GM21515 (cell line): ENCODE measurements around the gene BMP7.

Experiments
- ATAC-seq: cut with Tn5 transposase; IDR thresholded peaks from one replicate; pipeline ENCODE4 v1.9.1; 2021; ENCODE audit not compliant: unreplicated experiment

The BMP7 gene

DNA sequence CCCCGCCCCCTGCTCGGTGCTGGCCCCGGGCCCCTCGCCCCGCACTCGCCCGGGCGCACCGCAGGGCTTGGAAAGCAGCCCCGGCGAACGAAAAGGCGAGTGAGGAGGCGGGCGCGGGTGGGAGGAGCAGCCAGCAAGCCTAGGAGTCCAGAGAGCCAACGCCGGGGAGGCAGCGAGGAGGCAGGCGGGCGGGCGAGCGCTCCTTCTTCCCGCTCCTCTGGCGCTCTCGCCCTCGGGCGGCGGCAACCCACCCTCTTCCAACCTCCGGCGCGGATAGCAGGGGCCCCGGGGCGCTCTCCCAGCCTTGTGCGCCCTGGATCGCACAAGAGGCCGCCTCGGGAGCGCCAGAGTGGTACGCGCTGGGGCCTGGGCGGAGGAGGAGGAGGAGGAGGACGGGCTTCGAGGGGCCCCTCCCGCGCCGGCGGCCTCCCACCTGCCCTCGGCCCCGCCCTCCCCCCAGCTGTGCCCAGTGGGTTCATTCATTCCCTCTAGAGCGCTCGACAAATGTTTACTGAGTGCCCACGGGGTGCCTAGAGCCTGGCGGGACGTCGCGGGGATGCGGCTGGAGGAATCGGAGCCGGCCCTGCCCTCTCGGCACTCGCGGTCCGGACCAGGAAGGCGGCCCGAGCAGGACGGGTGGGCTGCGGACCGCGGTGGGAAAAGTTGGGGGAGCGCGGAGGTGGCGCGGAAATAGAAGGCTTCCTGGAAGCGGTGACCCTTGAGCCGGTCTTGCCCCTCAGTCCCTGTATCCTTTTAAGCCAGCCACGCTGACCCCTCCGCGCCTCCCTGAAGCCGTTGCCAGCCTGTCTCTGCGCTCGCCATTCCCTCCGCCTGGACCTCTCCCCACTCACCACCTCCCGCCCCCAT, at the start of gene BMP7:
TSS of gene BMP7 (minus strand) at position 351 of the 867 bp plus-strand sequence. CDS start 519 bp downstream, outside the sequence.
- no peak for ATAC-seq

DNA sequence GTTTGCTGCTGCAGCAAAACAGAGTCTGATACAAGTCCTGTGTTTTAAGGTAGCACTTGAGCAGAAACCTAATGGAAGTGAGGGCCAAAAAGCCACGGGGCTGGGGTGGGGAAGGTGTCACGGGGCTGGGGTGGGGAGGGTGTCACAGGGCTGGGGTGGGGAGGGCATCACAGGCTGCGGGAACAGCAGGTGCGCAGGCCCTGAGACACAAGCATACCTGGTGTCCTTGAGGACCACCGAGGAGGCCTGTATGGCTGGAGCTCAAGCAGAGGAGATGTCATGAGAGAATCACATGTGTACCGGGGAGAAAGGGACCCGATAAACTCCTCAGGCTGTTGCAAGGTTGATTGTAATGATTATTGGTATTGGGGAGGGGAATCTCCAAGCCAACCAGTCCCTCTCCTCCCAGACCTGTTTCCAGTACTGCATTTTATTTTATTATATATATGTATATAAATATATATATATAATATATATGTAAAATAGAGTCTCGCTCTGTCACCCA, 49.6 kb upstream of the BMP7 start:
- no peak for ATAC-seq

DNA sequence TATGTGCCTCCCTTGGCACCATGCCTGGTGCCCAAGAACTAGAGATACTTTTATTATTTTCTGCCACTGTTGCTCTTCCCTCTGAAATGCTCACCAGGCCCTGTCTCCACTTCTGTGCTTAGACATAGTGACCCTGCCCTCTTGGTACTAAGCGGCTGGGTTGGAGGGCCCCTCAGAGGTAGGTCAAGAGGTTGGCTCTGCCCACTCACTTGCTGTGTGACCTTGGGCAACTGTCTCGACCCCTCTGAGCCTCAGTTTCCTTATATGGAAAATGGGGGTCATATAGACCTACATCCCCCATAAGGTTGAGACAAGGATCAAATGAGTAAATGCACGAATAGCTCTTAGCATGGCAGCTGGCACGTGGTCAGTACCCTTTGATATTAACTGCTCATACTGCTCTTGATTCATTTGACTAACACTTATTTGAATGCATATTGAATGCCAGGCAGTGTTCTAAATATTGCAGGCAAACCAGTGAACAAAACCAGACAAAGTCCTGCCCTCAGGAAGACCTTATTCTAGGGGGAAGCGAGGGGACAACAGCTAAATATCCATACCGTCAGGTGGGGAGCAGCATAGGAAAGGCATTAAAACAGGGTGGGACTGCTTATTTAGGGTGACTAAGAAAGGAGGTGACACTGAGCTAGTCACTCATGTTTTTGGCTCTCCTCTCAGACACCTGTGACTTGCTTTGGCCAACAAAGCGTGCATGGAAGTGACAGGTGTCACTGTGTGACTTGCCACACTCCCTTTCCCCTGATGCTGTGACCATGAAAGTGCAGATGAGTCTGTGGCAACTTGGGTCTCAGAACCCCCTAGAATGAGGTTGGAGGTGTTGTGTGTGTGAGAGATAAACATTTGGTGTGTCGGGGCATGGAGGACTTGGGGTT, 48.9 kb upstream of the BMP7 start:
- ATAC-seq, result no peak

DNA sequence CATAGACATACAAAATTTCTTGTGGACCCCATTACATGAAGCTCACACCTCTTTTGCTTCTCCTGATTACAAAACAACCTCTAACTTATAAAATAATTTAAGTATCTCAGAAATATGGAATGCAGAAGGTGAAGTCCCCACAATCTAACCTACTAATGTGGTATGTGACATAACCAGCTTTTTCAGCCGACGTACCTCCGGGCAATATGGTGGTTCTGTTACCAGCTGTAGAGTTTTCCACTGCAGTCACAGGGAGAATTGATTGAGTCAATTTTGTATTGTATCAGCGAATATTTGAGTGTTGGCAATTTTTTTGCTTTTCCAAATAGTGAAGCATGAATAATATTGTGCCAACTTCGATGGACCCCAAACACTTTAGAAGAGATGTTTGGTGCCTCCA, 47.5 kb upstream of the BMP7 start:
- no peak for ATAC-seq

DNA sequence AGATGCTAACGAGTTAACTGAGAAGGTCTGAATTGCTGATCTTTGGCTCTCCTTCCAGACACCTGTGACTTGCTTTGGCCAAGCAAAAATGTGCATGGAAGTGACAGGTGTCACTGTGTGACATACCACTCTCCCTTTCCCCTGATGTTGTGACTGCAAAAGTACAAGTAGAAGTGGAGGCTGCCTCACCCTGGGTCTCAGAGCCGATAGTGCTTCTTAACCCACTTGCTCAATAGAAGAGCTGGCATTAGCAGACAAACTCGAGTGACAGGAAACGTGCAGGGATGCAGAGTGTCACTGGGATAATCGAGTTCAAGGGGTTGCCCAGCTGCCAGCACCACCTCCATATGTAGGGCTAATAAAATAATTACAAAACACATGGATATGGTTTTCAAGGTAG, 46.8 kb upstream of the BMP7 start:
- ATAC-seq, result no peak

DNA sequence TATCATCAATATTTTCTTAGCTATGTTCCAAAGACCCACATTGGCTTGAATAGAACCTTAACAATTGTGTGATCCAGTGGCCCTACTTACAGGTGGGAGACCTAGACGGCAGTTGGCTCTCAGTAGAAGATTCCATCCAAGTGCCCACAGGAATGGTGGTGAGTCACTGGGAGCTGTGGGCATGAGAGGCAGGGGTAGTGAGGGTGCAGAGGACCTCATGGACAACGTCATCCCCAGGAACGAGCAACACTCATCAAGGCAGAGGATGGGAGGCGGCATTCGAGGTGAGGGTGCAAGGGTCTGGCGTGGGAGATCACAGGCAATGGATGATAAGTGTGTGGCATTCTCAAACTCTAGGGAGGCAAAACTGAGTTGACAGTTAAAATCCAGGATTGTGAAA, 45.7 kb upstream of the BMP7 start:
- no peak for ATAC-seq

DNA sequence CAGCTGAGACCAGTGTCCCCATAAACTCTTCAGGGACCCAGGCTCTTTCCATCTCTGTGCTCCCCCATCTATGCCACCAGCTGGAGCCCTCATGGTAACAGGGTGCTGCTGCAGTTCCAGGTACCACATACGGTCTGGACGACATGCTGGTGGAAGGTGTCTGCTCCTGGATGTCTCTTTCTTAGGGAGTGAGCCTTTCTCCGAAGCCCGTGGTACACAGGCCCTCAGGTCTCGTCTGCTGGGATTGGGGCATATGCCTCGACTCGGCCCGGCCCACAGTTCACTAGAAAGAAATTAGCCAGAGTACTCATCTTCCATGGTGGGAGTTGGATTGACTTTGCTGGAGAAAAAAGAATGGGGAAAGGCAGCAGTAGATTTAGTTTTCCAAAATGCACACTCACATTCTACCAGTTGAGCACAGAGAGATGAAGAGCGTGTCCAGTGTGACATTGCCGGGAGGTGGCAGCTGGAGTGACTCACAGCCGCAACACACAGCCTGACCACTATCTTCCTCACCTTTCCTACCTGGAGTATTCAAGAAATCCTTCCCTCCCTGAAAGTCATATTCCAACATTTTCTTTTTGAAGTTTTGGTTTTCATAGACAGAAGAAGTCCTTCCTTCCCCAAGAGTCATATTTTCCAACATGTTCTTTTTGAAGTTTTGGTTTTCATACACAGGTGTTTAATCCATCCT, 44.5 kb upstream of the BMP7 start:
- ATAC-seq, result no peak

DNA sequence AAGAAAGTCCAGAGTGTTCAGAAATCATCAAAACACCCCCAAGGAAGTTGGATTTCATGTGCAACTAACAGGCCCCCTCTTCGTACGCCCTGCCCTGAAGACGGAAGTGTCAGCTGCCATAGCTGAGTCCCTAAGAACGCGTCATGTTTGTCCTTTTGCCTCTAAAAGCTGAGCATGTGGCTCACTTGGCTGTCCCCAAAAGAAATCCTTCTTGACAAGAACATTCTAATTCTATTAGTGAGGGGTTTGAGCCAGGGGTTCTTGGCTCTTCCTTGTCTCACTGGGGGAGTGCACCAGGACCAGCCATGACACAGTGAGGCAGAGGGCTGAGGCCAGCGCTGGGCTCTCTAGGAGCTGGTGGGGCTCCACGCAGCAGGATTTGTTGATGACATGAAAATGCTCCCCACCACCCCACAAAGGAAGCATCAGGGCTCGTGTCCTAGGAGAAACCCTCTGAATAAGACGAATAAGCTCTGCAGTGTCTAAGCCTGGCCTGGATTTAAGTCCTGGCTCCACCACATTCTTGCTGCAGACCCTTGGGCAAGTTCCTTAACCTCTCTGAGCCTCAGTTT, 43.2 kb upstream of the BMP7 start:
- no peak for ATAC-seq

DNA sequence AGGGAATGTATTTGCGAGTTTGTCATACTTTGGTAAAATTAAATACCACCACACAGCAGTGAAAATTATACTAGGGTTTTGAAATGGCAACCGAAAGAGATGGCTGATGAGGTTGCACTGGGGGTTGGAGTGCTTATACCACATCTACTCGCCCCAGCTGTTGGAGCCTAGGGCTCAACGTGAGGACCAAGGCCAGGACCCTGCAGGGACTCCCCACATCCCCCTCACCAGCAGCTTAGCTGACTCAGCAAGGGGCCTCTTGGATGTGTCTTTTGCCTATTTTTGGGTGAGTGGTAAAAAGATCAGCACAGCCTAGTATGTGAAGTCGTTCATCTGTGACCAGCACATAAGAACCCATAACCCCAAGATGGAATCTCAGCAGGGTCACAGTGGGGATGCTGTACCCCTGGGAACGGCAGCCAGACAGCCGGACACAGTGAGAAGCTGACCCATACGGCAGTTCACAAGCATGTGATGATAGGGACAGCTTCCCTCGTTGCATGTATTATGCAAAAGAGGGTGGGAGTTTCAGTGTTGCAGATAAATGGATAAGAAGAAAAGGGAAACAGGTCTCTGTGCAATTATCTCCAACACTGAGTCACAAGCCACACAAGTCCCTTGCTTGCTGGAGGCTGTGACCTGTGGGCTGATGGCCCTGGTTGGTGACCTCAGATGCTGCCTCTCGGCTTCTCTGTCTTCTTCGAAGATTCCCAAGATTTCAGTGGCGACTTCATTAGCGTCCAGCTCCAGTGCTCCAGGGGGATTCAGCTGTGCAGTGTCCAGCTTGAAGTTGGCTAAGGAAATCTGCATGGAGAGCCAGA, 42.2 kb upstream of the BMP7 start:
- no peak for ATAC-seq

DNA sequence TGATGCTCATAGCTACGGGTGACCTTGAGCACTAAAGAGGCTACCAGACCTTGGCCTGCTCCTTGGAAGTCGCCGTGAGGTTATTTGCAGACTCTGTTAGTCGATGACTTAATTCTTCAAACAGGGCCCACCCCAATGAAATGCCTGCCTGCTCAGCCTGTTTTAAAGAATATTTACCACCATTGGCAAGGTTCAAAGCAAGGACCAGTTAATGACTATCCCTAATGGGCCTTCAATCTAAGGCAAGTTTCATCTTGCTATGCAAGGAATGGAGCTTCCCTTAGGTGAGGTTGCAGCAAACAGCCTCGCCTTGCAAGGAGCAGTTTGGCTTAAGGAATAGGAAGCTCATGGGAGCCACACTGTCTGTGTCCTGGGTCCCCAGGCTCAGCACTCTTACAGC, 40.3 kb upstream of the BMP7 start:
- no peak for ATAC-seq

DNA sequence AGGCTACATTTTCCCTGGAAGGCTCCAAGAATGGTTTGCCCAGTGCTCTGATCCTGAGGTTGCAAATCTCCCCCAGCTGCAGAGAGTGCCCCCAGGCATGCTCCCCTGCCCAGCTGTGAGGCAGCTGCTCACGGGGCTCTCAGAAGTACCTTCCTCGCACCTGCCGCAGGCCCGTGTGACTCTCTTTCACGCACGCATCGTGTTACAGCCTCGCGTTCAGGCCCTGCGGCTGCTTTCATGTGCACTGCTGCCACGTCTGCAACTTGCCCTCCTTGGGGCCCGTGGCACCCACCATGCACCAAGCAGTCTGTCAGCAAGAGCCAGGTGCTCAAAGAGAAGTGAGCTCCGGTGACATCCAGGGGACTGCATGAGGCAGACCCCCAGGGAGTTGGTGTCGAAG, 34.6 kb upstream of the BMP7 start:
- no peak for ATAC-seq

DNA sequence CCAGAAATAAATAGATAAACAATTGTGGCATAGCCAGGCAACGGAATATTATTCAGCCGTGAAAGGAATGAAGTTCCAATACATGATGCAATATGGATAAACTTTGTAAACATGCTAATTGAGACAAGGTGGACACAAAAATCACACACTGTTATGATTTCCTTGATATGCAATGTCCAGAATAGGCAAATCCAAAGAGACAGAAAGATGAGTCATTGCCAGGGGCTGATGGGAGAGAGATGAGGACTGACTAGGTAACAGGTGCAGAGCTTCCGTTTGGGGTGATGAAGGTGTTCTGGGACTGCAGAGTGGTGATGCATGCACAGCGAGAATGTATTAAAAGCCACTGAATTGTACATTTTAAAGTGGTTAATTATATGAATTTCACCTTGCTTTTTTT, 32.0 kb upstream of the BMP7 start:
- no peak for ATAC-seq

DNA sequence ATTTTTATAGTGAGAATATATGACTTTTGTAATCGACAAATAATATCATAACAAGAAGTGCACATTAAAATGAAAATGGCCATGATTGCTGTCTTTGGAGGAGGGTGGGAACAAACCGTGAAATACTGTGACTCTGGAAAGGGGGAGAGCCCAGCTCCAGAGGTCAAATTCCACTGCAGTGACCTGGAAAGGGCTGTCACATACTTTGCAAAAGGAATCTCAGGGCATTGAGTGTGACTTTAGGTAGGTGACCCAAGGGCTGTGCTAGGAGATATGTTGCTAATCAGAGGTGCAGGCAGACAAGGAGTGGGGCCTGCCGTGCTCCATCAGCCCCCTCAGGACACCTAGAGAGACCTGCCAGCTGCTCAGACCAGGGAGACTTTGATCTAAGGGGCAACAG, 28.1 kb upstream of the BMP7 start:
- no peak for ATAC-seq

DNA sequence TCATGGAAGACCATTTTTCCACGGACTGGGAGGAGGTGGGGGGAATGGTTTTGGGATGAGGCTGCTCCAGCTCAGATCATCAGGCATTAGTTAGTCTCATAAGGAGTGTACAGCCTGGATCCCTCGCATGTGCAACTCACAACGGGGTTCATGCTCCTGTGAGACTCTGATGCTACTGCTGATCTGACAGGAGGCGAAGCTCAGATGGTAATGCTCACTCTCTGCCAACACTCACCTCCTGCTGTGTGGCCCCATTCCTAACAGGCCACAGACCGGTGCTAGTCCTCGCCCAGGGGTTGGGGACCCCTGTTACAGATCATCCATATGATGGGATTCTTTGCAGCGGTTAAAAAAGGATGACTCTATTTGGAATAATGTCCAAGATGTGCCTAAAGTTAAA, 27.6 kb upstream of the BMP7 start:
- no peak for ATAC-seq

DNA sequence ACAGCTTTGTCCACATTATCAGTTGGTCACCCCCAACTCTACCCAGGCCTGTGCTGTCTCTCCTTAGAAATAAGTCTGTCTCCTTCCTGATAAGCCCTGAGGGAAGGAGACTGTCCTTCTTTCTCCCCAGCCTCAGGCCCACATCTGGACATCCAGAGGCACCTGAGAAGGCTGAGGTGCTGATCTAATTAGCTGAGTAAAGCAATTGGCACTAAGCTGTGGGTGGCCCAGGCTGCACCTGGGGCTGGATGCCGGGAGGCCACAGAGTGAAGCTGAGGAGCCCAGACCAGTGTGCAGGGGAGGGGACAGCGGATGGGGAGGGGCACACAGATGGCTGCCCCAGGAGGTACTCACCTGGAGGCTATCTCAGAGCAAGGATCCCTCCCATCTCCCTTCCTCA, 26.2 kb upstream of the BMP7 start:
- ATAC-seq, result no peak

DNA sequence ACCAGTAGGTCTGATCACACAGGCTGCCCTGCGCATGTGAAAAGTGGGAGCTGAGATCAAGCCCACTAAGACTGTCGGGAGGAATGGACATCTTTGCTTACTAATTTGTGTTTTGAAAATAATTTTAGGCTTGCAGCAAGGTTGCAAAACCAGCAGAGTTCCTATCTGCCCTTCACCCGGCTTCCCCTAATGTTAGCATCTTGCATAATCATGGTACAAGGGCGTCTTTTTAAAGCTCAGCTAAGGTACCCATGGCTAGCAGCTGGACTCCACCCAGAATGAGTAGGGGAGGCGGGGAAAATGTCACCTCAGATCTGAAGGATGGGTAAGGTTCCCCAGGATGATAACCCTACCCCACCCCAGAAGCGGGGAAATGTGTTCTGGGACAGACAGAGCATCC, 25.3 kb upstream of the BMP7 start:
- no peak for ATAC-seq

DNA sequence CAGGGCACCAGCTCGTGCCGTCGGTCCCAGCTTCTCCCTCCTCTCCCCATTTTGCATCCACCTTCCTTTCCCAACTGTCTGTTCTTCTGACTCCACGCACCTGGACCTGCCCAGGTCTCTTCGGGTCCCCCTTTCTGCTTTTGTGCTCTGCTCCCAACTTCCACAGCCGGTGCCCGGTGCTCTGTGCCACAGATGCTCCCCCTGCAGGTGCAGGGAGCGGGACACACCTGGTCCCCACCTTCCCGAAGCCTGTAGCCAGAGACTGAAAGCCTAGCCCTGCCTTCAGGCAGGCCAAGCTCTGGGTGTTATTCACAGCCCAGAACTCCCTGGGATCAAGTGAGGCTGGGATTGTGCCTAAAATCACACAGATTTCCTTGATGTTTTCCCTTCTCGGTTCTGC, 24.6 kb upstream of the BMP7 start:
- ATAC-seq, result no peak

DNA sequence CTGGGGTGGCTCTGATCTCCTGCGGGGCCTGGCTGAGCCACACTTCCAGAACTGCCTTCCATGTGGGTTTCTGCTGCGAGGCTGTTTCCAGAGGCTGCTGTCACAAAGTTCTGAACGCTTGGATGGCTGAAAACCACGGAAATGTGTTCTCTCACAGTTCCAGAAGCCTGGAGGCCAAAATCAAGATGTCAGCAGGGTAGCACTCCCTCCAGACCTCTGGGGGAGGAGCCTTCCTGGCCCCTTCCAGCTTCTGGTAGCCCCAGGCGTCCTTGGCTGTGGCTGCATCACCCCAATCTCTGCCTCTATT, 23.7 kb upstream of the BMP7 start:
- no peak for ATAC-seq

DNA sequence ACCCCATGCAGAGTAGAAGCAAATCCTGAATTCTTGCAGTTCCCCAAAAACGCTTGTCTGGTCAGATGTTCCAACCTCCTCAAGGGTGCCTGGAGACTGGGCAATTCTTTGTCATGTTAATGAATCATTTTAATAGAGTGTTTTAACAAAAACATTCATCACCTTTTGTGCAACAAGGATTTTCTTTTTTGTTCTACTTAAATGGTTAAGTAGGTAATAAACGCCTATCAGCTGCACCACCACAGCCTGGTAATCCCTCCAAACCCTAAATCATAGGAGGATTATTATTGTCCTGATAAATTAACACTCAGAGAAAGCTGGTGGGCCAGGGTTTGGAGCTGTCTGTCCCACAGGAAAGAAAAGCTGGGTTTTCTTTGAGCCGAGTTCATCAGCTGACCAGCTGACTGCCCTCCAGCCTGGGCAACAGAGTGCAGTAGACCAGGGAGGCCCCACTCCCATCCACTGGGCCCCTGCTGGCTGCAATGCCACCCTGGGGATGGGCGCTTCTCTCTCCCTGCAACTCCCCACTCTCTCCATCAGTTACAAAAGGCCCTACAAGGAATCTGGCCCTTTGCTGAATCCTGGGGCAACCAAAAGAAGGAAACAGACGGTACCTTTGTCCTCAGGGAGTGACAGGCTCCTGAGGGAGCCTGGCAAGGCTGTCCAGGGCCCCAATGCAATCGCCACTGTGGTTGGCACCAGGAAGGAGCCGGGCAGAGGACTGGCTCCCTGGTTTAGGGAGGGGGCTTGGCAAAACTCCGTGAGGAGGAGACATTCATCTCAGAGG, 23.1 kb upstream of the BMP7 start:
- ATAC-seq, result no peak
